Lower leg skin (tissue), 3 donors: Measurements from ENCODE around the gene RNF20.

Experiments
- CTCF ChIP-seq, 3 donors: fragments of 450-650 bp; IDR thresholded peaks; one replicate each; pipeline ENCODE4 v1.5.1; 2016; ENCODE audit warnings: antibody characterized with exemption in 3 of 3, mild to moderate bottlenecking in 3 of 3, moderate library complexity in 2 of 3
- POLR2A ChIP-seq, 2 donors: fragments of 450-650 bp; IDR thresholded peaks; one replicate each; pipeline ENCODE4 v1.6.1; 2016 to 2017; ENCODE audit warnings: antibody characterized with exemption in 2 of 2, mild to moderate bottlenecking in 1 of 2, moderate library complexity in 1 of 2

GRCh38 chr9:101487443-101487840 is 46.2 kb upstream of the RNF20 start:
- TF ChIP-seq CTCF (IDR thresholded peaks at IDR 0.05) (no peak), POLR2A (IDR thresholded peaks at IDR 0.05) (no peak)
